Measurements from ENCODE around the gene LBHD1.
"Not testable (repeated sequence)": the region's sequence is repeated elsewhere in the genome, so short reads cannot be mapped to it uniquely, and the experiment has no call there.

The LBHD1 gene

GRCh38 chr11:62665599-62666258, 6.3 kb downstream of the LBHD1 start:
- DNase-seq (ENCODE audit: low read depth, low spot score) = no peak
- H3K27ac ChIP-seq = peak overlapping the region; percentile 81

- peak within 1 kb of the TSS; percentile 81 for H3K27ac ChIP-seq
- DNase-seq (ENCODE audit: low read depth, low spot score) = peak; percentile 62
Observed at GRCh38 chr11:62665075-62665598, 6.9 kb downstream of the LBHD1 start, which contains the start of the genes C11orf98 and CSKMT. C11orf98 (minus strand) TSS chr11:62665210; CDS start chr11:62665169, 41 bp downstream. CSKMT (plus strand) TSS chr11:62665312; CDS start chr11:62665880, 568 bp downstream.

- peak overlapping the region; percentile 81 for H3K27ac ChIP-seq
- DNase-seq (ENCODE audit: low read depth, low spot score) = no peak
Observed at GRCh38 chr11:62664405-62665074, 7.5 kb downstream of the LBHD1 start.

GRCh38 chr11:62656796-62657429, 15.2 kb downstream of the LBHD1 start:
- DNase-seq (ENCODE audit: low read depth, low spot score) = no peak
- H3K27ac ChIP-seq = no peak overlapping the region

- DNase-seq (ENCODE audit: low read depth, low spot score) = no peak
- H3K27ac ChIP-seq = no peak overlapping the region
Observed at GRCh38 chr11:62654297-62654696, 17.8 kb downstream of the LBHD1 start.

GRCh38 chr11:62652161-62653006, 19.7 kb downstream of the LBHD1 start:
- DNase-seq (ENCODE audit: low read depth, low spot score) = no peak
- H3K27ac ChIP-seq = peak overlapping the region; percentile 72

- DNase-seq (ENCODE audit: low read depth, low spot score); H3K27ac ChIP-seq: not testable (repeated sequence)
Observed at GRCh38 chr11:62650283-62650682, 21.8 kb downstream of the LBHD1 start.

GRCh38 chr11:62649486-62649885, 22.6 kb downstream of the LBHD1 start:
- H3K27ac ChIP-seq = no peak overlapping the region
- no peak for DNase-seq (ENCODE audit: low read depth, low spot score)

GRCh38 chr11:62648967-62649364, 23.1 kb downstream of the LBHD1 start:
- DNase-seq (ENCODE audit: low read depth, low spot score) = no peak
- no peak overlapping the region for H3K27ac ChIP-seq

- H3K27ac ChIP-seq = no peak overlapping the region
- DNase-seq (ENCODE audit: low read depth, low spot score) = no peak
Observed at GRCh38 chr11:62648185-62648966, 23.7 kb downstream of the LBHD1 start.

- DNase-seq (ENCODE audit: low read depth, low spot score) = no peak
Observed at GRCh38 chr11:62647609-62648005, 24.5 kb downstream of the LBHD1 start.

GRCh38 chr11:62646825-62647608, 25.1 kb downstream of the LBHD1 start:
- H3K27ac ChIP-seq = no peak overlapping the region
- no peak for DNase-seq (ENCODE audit: low read depth, low spot score)

More at GRCh38 chr11:62647609-62648005, 24.5 kb downstream of the LBHD1 start:
- no peak overlapping the region for H3K27ac ChIP-seq

- DNase-seq (ENCODE audit: low read depth, low spot score) = peak; percentile 80
- peak within 1 kb of the TSS; percentile 59 for H3K27ac ChIP-seq
Observed at GRCh38 chr11:62645946-62646824, 25.9 kb downstream of the LBHD1 start, which contains the start of gene GANAB. GANAB (minus strand) TSS chr11:62646613; CDS start chr11:62646599, 14 bp downstream.

- peak overlapping the region; percentile 59 for H3K27ac ChIP-seq
- DNase-seq (ENCODE audit: low read depth, low spot score) = no peak
Observed at GRCh38 chr11:62645671-62645945, 26.5 kb downstream of the LBHD1 start.

- no peak for DNase-seq (ENCODE audit: low read depth, low spot score)
- H3K27ac ChIP-seq = no peak overlapping the region
Observed at GRCh38 chr11:62644220-62644619, 27.8 kb downstream of the LBHD1 start.

- no peak for DNase-seq (ENCODE audit: low read depth, low spot score)
- H3K27ac ChIP-seq = no peak overlapping the region
Observed at GRCh38 chr11:62632492-62632891, 39.6 kb downstream of the LBHD1 start.

- H3K27ac ChIP-seq = no peak overlapping the region
- no peak for DNase-seq (ENCODE audit: low read depth, low spot score)
Observed at GRCh38 chr11:62627713-62628112, 44.4 kb downstream of the LBHD1 start.

Data from epithelial cell of prostate (primary cell).